IPS-18a (cell line): ENCODE data around the gene PLEKHH1.
A peak's percentile ranks its signal among the peaks of the same experiment; 100 is the strongest.
"Not testable (repeated sequence)": the region's sequence is repeated elsewhere in the genome, so short reads cannot be mapped to it uniquely, and the experiment has no call there.

Source experiments
- H3K27ac ChIP-seq: one replicate; pipeline ENCODE4 v1.5.1; 2013; ENCODE audit warnings: low read length
- H3K27me3 ChIP-seq: one replicate; pipeline ENCODE4 v1.6.1; 2013; ENCODE audit warnings: mild to moderate bottlenecking, low read length; ENCODE audit not compliant: control insufficient read depth, insufficient read depth
- H3K36me3 ChIP-seq: one replicate; pipeline ENCODE4 v1.6.1; 2013; ENCODE audit warnings: low read depth, low read length; ENCODE audit not compliant: control insufficient read depth
- H3K4me1 ChIP-seq: one replicate; pipeline ENCODE4 v1.6.1; 2013; ENCODE audit warnings: low read depth, low read length; ENCODE audit not compliant: control insufficient read depth
- H3K4me3 ChIP-seq: one replicate; pipeline ENCODE4 v1.5.1; 2013; ENCODE audit warnings: low read length
- H3K9ac ChIP-seq: one replicate; pipeline ENCODE4 v1.6.1; 2013; ENCODE audit warnings: mild to moderate bottlenecking, low read length, moderate library complexity
- H3K9me3 ChIP-seq: one replicate; pipeline ENCODE4 v1.6.1; 2013; ENCODE audit warnings: low read depth, low read length; ENCODE audit not compliant: control insufficient read depth

PLEKHH1 gene

GRCh38 chr14:67537736-67538135 is 4.6 kb downstream of the PLEKHH1 start:
- no peaks in the 10 kb centered on the region for H3K36me3 ChIP-seq
- peaks cover 6% of the 10 kb centered on the region for H3K27me3 ChIP-seq
- H3K4me1 ChIP-seq: peaks cover 29% of the 10 kb centered on the region
- no peak overlapping the region for H3K9ac ChIP-seq
- H3K9me3 ChIP-seq: no peaks in the 10 kb centered on the region
- no peak overlapping the region for H3K4me3 ChIP-seq
- H3K27ac ChIP-seq: no peak overlapping the region

DNA sequence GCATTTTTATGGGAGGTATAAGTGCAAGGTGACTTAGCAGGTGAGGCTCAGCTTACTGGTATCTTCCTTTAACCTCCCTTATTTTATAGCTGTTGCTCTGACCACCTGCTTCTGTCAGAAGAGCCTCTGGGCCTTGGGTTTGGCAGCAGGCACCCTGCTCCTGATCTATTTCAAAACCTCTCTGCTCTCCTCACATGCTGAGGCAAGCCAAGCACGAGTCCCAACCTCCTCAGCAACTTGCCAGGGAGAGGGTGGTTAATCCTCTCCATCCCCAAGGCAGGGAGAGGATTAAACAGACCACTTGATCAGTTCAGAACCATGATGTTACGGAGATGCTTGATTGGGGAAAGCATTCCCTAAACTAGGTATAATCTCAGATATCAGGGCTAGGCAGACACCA is 5.4 kb downstream of the PLEKHH1 start:
- Histone ChIP-seq H3K36me3 (peaks cover 4% of the 10 kb centered on the region), H3K9me3 (no peaks in the 10 kb centered on the region), H3K4me1 (peaks cover 29% of the 10 kb centered on the region), H3K27me3 (peaks cover 6% of the 10 kb centered on the region), H3K4me3 (no peak overlapping the region), H3K9ac (no peak overlapping the region), H3K27ac (no peak overlapping the region)

DNA sequence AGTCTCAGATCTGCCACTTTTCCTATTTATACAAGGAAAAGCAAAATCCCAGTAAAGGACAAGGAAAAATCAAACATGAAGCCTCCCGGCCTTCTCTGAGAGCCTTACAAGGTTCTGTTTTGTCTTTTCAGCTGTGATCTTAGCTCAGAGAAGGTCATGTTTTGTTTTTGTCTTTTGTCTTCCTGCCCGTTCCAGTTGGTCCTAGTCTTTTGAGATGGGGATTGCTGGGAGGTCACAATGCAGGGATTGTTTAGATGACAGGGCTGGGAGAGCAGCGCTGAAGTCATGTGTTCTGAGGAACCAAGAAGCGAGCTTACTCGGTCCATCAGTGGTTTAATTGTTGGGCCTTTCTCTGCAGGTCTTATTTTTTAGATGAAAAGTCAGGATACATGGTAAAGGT is 6.0 kb downstream of the PLEKHH1 start:
- H3K27me3 ChIP-seq: peaks cover 3% of the 10 kb centered on the region
- no peaks in the 10 kb centered on the region for H3K9me3 ChIP-seq
- H3K27ac ChIP-seq: no peak overlapping the region
- H3K4me1 ChIP-seq: peaks cover 29% of the 10 kb centered on the region
- H3K9ac ChIP-seq: no peak overlapping the region
- peaks cover 4% of the 10 kb centered on the region for H3K36me3 ChIP-seq
- H3K4me3 ChIP-seq: no peak overlapping the region

- Histone ChIP-seq H3K4me1 (peaks cover 29% of the 10 kb centered on the region), H3K27me3 (no peaks in the 10 kb centered on the region), H3K9ac (peak overlapping the region; percentile 62), H3K4me3 (peak overlapping the region; percentile 61), H3K27ac (peak overlapping the region; percentile 87), H3K36me3 (peaks cover 12% of the 10 kb centered on the region), H3K9me3 (no peaks in the 10 kb centered on the region)
Observed at GRCh38 chr14:67541448-67542387, 8.6 kb downstream of the PLEKHH1 start.

- H3K9me3 ChIP-seq, H3K4me3 ChIP-seq, H3K9ac ChIP-seq, H3K27me3 ChIP-seq, H3K27ac ChIP-seq: not testable (repeated sequence)
- H3K4me1 ChIP-seq: peaks cover 29% of the 10 kb centered on the region
- H3K36me3 ChIP-seq: peaks cover 12% of the 10 kb centered on the region
Observed at GRCh38 chr14:67542620-67543019, 9.5 kb downstream of the PLEKHH1 start.

- H3K9me3 ChIP-seq: no peaks in the 10 kb centered on the region
- peaks cover 22% of the 10 kb centered on the region for H3K4me1 ChIP-seq
- no peak overlapping the region for H3K4me3 ChIP-seq
- H3K9ac ChIP-seq: no peak overlapping the region
- H3K36me3 ChIP-seq: peaks cover 12% of the 10 kb centered on the region
- H3K27ac ChIP-seq: no peak overlapping the region
- no peaks in the 10 kb centered on the region for H3K27me3 ChIP-seq
Observed at GRCh38 chr14:67544590-67544989, 11.5 kb downstream of the PLEKHH1 start.

GRCh38 chr14:67547224-67547780 is 14.2 kb downstream of the PLEKHH1 start:
- H3K9ac ChIP-seq: no peak overlapping the region

DNA sequence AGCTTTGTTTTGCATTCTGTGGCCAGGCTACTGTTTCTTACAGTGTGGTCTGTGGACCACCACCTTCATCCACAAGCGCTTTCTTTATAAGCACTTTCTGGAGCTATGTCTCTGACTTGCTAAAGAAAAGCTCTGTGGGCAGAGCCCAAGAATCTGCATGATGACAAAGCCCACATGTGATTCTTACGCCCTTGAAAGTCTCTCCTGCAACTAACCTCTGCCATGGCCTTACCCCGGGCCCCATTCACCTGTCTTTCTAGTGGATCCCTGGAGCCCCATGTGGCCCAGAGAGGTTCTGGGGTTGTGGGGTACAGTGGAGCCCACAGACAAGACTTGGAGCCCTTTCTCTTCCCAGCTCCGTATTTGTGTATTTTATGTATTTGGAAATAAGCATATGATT is 16.6 kb downstream of the PLEKHH1 start:
- Histone ChIP-seq H3K4me1 (peaks cover 3% of the 10 kb centered on the region), H3K9ac (no peak overlapping the region), H3K36me3 (peaks cover 7% of the 10 kb centered on the region), H3K9me3 (no peaks in the 10 kb centered on the region), H3K4me3 (no peak overlapping the region), H3K27ac (no peak overlapping the region), H3K27me3 (no peaks in the 10 kb centered on the region)

More at GRCh38 chr14:67547224-67547780, 14.2 kb downstream of the PLEKHH1 start:
- no peaks in the 10 kb centered on the region for H3K9me3 ChIP-seq
- H3K4me3 ChIP-seq: no peak overlapping the region
- no peaks in the 10 kb centered on the region for H3K27me3 ChIP-seq
- peaks cover 4% of the 10 kb centered on the region for H3K4me1 ChIP-seq
- peaks cover 12% of the 10 kb centered on the region for H3K36me3 ChIP-seq
- H3K27ac ChIP-seq: no peak overlapping the region

- H3K36me3 ChIP-seq: peaks cover 3% of the 10 kb centered on the region
- H3K9ac ChIP-seq: no peak overlapping the region
- H3K9me3 ChIP-seq: no peaks in the 10 kb centered on the region
- H3K4me3 ChIP-seq: no peak overlapping the region
- no peaks in the 10 kb centered on the region for H3K27me3 ChIP-seq
- H3K27ac ChIP-seq: no peak overlapping the region
- peaks cover 3% of the 10 kb centered on the region for H3K4me1 ChIP-seq
Observed at GRCh38 chr14:67551123-67551522, 18.0 kb downstream of the PLEKHH1 start.

- H3K36me3 ChIP-seq: peaks cover 5% of the 10 kb centered on the region
- no peaks in the 10 kb centered on the region for H3K27me3 ChIP-seq
Observed at GRCh38 chr14:67551940-67552339, 18.9 kb downstream of the PLEKHH1 start.

DNA sequence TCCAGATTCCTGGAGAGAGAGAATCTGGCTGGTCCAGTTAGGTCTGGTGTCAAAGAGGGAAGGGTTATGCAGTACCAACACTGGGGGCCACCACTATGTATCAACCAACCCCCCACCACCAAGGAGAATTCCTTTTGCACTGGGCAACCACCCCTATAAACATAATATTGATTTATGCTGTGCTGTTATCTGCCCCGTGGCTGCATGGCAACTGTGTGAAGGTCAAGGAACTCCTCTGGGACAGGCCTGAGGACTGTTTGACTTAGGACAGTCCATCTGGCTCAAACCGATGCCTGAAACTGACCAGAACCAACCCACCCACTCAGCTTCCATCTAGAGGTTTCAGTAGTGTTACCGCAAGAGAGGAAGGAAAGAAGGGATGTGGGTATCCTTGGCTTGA is 20.5 kb downstream of the PLEKHH1 start:
- Histone ChIP-seq H3K9me3 (no peaks in the 10 kb centered on the region), H3K4me1 (peaks cover 3% of the 10 kb centered on the region), H3K27me3 (no peaks in the 10 kb centered on the region), H3K36me3 (peaks cover 9% of the 10 kb centered on the region), H3K9ac (no peak overlapping the region), H3K27ac (no peak overlapping the region), H3K4me3 (no peak overlapping the region)

More at GRCh38 chr14:67551940-67552339, 18.9 kb downstream of the PLEKHH1 start:
- Histone ChIP-seq H3K27ac (no peak overlapping the region), H3K4me3 (no peak overlapping the region), H3K9me3 (no peaks in the 10 kb centered on the region), H3K9ac (no peak overlapping the region), H3K4me1 (peaks cover 3% of the 10 kb centered on the region)
